Measurements from ENCODE around the gene IFT80. TPM values are rescaled to one million over a fixed set of nuclear protein-coding genes. Genes with fewer than 3 reads are reported as not detected.
"Not testable (repeated sequence)": the region's sequence is repeated elsewhere in the genome, so short reads cannot be mapped to it uniquely, and the experiment has no call there.

IFT80 gene
- total RNA-seq, 2 experiments from 2014 or later: 27.5 to 29.7 TPM

- no peak overlapping the region for H3K27ac Mint-ChIP-seq
- H3K36me3 Mint-ChIP-seq (ENCODE audit: low read depth): peaks cover under 1% of the 10 kb centered on the region
- no peaks in the 10 kb centered on the region for H3K27me3 Mint-ChIP-seq (ENCODE audit: low read depth)
- ATAC-seq (no peak), DNase-seq (no peak)
- no peak overlapping the region for H3K4me3 Mint-ChIP-seq
- no peaks in the 10 kb centered on the region for H3K9me3 Mint-ChIP-seq (ENCODE audit: insufficient read depth)
- ChIA-PET CTCF (interaction anchor here (0.9 to 1.7 kb wide), 3 partner anchors 9 to 354 kb away, joined by 3 to 6 read pairs (median 3); partner anchors contain the start of gene IL12A), POLR2A (no interaction called here)
- no peaks in the 10 kb centered on the region for H3K4me1 Mint-ChIP-seq (ENCODE audit: low read depth)
Observed at GRCh38 chr3:160343132-160343531, 55.9 kb downstream of the IFT80 start.

- CTCF ChIA-PET: interaction anchor here (1.0 to 1.5 kb wide), 4 partner anchors 14 to 354 kb away, joined by 3 to 6 read pairs (median 4); no protein-coding TSS in a partner anchor
Observed at GRCh38 chr3:160340351-160340750, 58.7 kb downstream of the IFT80 start.

DNA sequence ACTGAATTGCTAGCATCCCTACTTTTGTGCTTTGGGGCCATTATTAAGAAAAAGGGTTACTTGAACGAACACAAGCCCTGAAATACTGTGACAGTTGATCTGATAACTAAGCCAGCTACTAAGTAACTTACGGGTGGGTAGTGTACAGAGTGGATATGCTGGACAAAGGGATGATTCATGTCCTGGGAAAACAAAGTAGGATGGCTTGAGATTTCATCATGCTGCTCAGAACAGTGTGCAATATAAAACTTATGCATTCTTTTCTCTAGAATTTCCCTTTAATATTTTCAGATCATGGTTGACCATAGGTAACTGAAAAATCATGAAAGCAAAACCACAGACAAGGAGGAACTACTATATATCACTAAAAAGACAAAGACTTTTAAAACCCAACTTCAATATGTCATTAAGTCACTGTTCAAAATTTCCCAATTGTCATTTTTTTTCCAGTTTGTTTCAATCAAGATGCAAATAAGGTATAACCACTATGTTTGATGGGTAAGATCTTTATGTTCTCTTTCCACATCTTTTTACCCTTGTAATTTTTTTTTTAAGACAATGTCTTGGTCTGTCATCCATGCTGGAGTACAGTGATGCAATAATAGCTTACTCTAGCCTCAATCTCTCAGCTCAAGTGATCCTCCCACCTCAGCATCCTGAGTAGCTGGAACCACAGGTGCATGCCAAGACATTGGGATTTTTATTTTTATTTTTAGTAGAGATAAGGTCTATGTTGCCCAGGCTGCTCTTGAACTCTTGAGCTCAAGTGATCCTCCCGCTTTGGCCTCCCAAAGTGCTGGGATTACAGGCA lies 67.7 kb downstream of the IFT80 start:
- CTCF ChIA-PET: interaction anchor here (1.0 kb wide), 1 partner anchor 16 kb away, joined by 3 read pairs; no protein-coding TSS in a partner anchor
- Mint-ChIP-seq H3K4me1 (ENCODE audit: low read depth) (no peaks in the 10 kb centered on the region), H3K36me3 (ENCODE audit: low read depth) (peaks cover 3% of the 10 kb centered on the region), H3K27ac (no peak overlapping the region), H3K4me3 (no peak overlapping the region), H3K27me3 (ENCODE audit: low read depth) (no peaks in the 10 kb centered on the region), H3K9me3 (ENCODE audit: insufficient read depth) (no peaks in the 10 kb centered on the region)
- no peak for DNase-seq
- no peak for ATAC-seq
- POLR2A ChIA-PET: no interaction called here

More at GRCh38 chr3:160340351-160340750, 58.7 kb downstream of the IFT80 start:
- H3K4me1 Mint-ChIP-seq (ENCODE audit: low read depth): no peaks in the 10 kb centered on the region
- no peak for DNase-seq
- POLR2A ChIA-PET: no interaction called here
- H3K27ac Mint-ChIP-seq: no peak overlapping the region
- no peak overlapping the region for H3K4me3 Mint-ChIP-seq
- peaks cover 4% of the 10 kb centered on the region for H3K36me3 Mint-ChIP-seq (ENCODE audit: low read depth)
- no peak for ATAC-seq
- H3K9me3 Mint-ChIP-seq (ENCODE audit: insufficient read depth): peaks cover 5% of the 10 kb centered on the region
- H3K27me3 Mint-ChIP-seq (ENCODE audit: low read depth): no peaks in the 10 kb centered on the region

GRCh38 chr3:160330690-160331089 lies 68.3 kb downstream of the IFT80 start:
- ATAC-seq (no peak), DNase-seq (no peak)
- ChIA-PET CTCF (interaction anchor here (1.0 kb wide), 1 partner anchor 17 kb away, joined by 3 read pairs; no protein-coding TSS in a partner anchor), POLR2A (no interaction called here)
- no peaks in the 10 kb centered on the region for H3K4me1 Mint-ChIP-seq (ENCODE audit: low read depth)
- no peak overlapping the region for H3K4me3 Mint-ChIP-seq
- H3K36me3 Mint-ChIP-seq (ENCODE audit: low read depth): peaks cover 3% of the 10 kb centered on the region
- H3K9me3 Mint-ChIP-seq (ENCODE audit: insufficient read depth): no peaks in the 10 kb centered on the region
- H3K27ac Mint-ChIP-seq: no peak overlapping the region
- H3K27me3 Mint-ChIP-seq (ENCODE audit: low read depth): no peaks in the 10 kb centered on the region

- no peak for DNase-seq
- ChIA-PET POLR2A (no interaction called here), CTCF (interaction anchor here (1.0 kb wide), 1 partner anchor 18 kb away, joined by 3 read pairs; no protein-coding TSS in a partner anchor)
- Mint-ChIP-seq H3K9me3 (ENCODE audit: insufficient read depth) (no peaks in the 10 kb centered on the region), H3K4me1 (ENCODE audit: low read depth) (no peaks in the 10 kb centered on the region), H3K27me3 (ENCODE audit: low read depth) (no peaks in the 10 kb centered on the region), H3K27ac (no peak overlapping the region), H3K4me3 (no peak overlapping the region), H3K36me3 (ENCODE audit: low read depth) (peaks cover 5% of the 10 kb centered on the region)
- no peak for ATAC-seq
Observed at GRCh38 chr3:160330109-160330508, 68.9 kb downstream of the IFT80 start.

GRCh38 chr3:160326286-160326685 lies 72.7 kb downstream of the IFT80 start:
- CTCF ChIA-PET: interaction anchor here (1.2 kb wide), 1 partner anchor 14 kb away, joined by 3 read pairs; no protein-coding TSS in a partner anchor
- POLR2A ChIA-PET; H3K36me3 Mint-ChIP-seq (ENCODE audit: low read depth); H3K4me1 Mint-ChIP-seq (ENCODE audit: low read depth); H3K9me3 Mint-ChIP-seq (ENCODE audit: insufficient read depth); H3K27ac Mint-ChIP-seq; ATAC-seq; H3K27me3 Mint-ChIP-seq (ENCODE audit: low read depth); DNase-seq; H3K4me3 Mint-ChIP-seq: not testable (repeated sequence)

GRCh38 chr3:160321821-160322220 lies 77.2 kb downstream of the IFT80 start:
- H3K27ac Mint-ChIP-seq; H3K36me3 Mint-ChIP-seq (ENCODE audit: low read depth); ATAC-seq; CTCF ChIA-PET; H3K27me3 Mint-ChIP-seq (ENCODE audit: low read depth); H3K9me3 Mint-ChIP-seq (ENCODE audit: insufficient read depth); H3K4me3 Mint-ChIP-seq; DNase-seq; POLR2A ChIA-PET; H3K4me1 Mint-ChIP-seq (ENCODE audit: low read depth): not testable (repeated sequence)

DNA sequence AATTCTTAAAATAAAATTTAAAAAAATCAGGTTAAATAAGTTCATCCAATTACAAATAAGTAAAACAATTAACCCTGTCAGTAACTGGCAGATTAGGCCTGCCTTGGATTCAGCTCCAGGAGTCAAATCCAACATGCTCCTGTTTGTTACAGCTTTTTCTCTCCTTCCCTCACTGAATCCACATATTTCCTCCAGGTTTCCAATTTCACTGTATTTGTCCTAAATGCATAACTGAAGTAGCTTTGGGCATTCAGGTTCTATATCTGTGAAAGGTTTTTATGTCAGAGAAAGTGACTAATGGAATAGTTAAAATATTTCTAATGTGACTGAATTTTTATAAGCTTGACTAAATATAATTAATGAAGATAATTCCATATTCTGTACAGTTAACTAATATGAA lies 79.7 kb downstream of the IFT80 start:
- CTCF ChIA-PET: no interaction called here

DNA sequence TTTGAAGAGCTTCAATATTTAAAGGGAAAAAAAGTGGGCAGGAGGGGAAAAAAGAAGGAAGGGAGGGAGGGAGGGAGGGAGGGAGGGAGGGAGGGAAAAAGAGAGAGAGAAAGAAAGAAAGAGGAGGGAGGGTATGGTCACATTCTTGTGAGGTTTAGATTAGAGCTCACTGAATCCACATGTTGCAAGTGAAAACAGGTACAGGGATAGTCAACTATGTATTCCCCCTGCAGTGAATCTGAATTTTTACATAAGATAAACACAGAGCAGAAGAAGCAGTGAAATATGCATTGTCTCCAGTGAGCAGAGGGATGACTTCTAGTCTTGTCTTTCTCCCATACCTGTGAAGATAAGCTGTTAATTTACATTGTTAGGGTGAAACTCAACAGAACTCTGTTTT lies 84.0 kb downstream of the IFT80 start:
- POLR2A ChIA-PET: no interaction called here
- no peaks in the 10 kb centered on the region for H3K9me3 Mint-ChIP-seq (ENCODE audit: insufficient read depth)
- no peak overlapping the region for H3K4me3 Mint-ChIP-seq
- H3K4me1 Mint-ChIP-seq (ENCODE audit: low read depth): no peaks in the 10 kb centered on the region
- no peak overlapping the region for H3K27ac Mint-ChIP-seq
- ATAC-seq (no peak), DNase-seq (no peak)
- CTCF ChIA-PET: interaction anchor here (1.3 kb wide), 1 partner anchor 152 kb away, joined by 3 read pairs; no protein-coding TSS in a partner anchor
- H3K36me3 Mint-ChIP-seq (ENCODE audit: low read depth): peaks cover 5% of the 10 kb centered on the region
- H3K27me3 Mint-ChIP-seq (ENCODE audit: low read depth): no peaks in the 10 kb centered on the region

More for the DNA sequence above, 79.7 kb downstream of the IFT80 start:
- POLR2A ChIA-PET: no interaction called here
- no peak for DNase-seq
- no peak for ATAC-seq
- peaks cover 8% of the 10 kb centered on the region for H3K36me3 Mint-ChIP-seq (ENCODE audit: low read depth)
- H3K27ac Mint-ChIP-seq: no peak overlapping the region
- H3K4me1 Mint-ChIP-seq (ENCODE audit: low read depth): no peaks in the 10 kb centered on the region
- no peaks in the 10 kb centered on the region for H3K9me3 Mint-ChIP-seq (ENCODE audit: insufficient read depth)
- H3K4me3 Mint-ChIP-seq: no peak overlapping the region
- no peaks in the 10 kb centered on the region for H3K27me3 Mint-ChIP-seq (ENCODE audit: low read depth)

- ATAC-seq: peak; percentile 63
- POLR2A ChIA-PET: no interaction called here
- CTCF ChIA-PET: no interaction called here
Observed at GRCh38 chr3:160312014-160312624, 86.9 kb downstream of the IFT80 start.

DNA sequence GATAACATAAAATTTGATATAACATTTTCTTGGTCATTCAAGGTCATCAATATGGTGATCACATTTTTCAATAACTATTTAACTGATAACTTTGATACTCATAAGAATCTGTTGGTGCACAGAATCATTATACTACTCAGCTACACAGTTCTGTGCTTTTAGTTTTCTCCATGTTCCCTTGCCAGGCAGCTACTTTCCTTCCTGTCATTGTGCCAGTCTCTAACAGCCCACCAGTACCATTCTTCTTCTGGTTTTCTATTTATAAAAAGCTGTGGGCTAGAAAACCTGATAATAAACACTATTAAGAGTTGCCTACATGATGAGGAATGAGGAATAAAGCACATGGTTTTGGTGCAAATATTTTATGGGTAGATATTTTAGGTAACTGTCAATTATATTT lies 96.2 kb downstream of the IFT80 start:
- Mint-ChIP-seq H3K9me3 (ENCODE audit: insufficient read depth) (no peaks in the 10 kb centered on the region), H3K4me3 (no peak overlapping the region), H3K27me3 (ENCODE audit: low read depth) (no peaks in the 10 kb centered on the region), H3K4me1 (ENCODE audit: low read depth) (no peaks in the 10 kb centered on the region), H3K27ac (no peak overlapping the region), H3K36me3 (ENCODE audit: low read depth) (peaks cover 4% of the 10 kb centered on the region)
- no peak for DNase-seq
- no peak for ATAC-seq
- CTCF ChIA-PET: interaction anchor here (1.0 kb wide), 1 partner anchor 23 kb away, joined by 3 read pairs; no protein-coding TSS in a partner anchor
- POLR2A ChIA-PET: no interaction called here

More at GRCh38 chr3:160312014-160312624, 86.9 kb downstream of the IFT80 start:
- DNase-seq: peak; percentile 25
- H3K36me3 Mint-ChIP-seq (ENCODE audit: low read depth): peaks cover 12% of the 10 kb centered on the region
- no peak overlapping the region for H3K4me3 Mint-ChIP-seq
- H3K9me3 Mint-ChIP-seq (ENCODE audit: insufficient read depth): peaks cover 6% of the 10 kb centered on the region
- H3K27me3 Mint-ChIP-seq (ENCODE audit: low read depth): no peaks in the 10 kb centered on the region
- H3K4me1 Mint-ChIP-seq (ENCODE audit: low read depth): no peaks in the 10 kb centered on the region
- H3K27ac Mint-ChIP-seq: no peak overlapping the region

GRCh38 chr3:160296591-160296990 lies 102.4 kb downstream of the IFT80 start:
- ChIA-PET POLR2A (no interaction called here), CTCF (interaction anchor here (1.1 kb wide), 1 partner anchor 264 kb away, joined by 3 read pairs; no protein-coding TSS in a partner anchor)
- no peaks in the 10 kb centered on the region for H3K36me3 Mint-ChIP-seq (ENCODE audit: low read depth)
- no peaks in the 10 kb centered on the region for H3K9me3 Mint-ChIP-seq (ENCODE audit: insufficient read depth)
- H3K27me3 Mint-ChIP-seq (ENCODE audit: low read depth): no peaks in the 10 kb centered on the region
- no peak overlapping the region for H3K4me3 Mint-ChIP-seq
- no peak for ATAC-seq
- no peak for DNase-seq
- no peaks in the 10 kb centered on the region for H3K4me1 Mint-ChIP-seq (ENCODE audit: low read depth)
- no peak overlapping the region for H3K27ac Mint-ChIP-seq
